ENCODE results near the gene SERTAD1.

Gene SERTAD1

GRCh38 chr19:40457953-40458596 is 32.3 kb upstream of the SERTAD1 start:
- TF ChIP-seq POLR2AphosphoS5 (IDR thresholded peaks at IDR 0.05; ENCODE audit: low read depth, low read length) (no peak), TAF1 (IDR thresholded peaks at IDR 0.05; ENCODE audit: borderline replicate concordance, insufficient read depth, low read length) (no peak), REST (IDR thresholded peaks at IDR 0.05; ENCODE audit: insufficient read depth in 1 of 2, low read depth in 2 of 2, low read length in 2 of 2) (no peak), SIN3A (IDR thresholded peaks at IDR 0.05; ENCODE audit: borderline replicate concordance, insufficient read depth, low read length) (no peak), FOXP2 (optimal IDR thresholded peaks at IDR 0.05; ENCODE audit: borderline replicate concordance, extremely low read depth, extremely low read length, insufficient read depth) (no peak)

- TF ChIP-seq TAF1 (IDR thresholded peaks at IDR 0.05; ENCODE audit: borderline replicate concordance, insufficient read depth, low read length) (no peak), POLR2AphosphoS5 (IDR thresholded peaks at IDR 0.05; ENCODE audit: low read depth, low read length) (no peak), SIN3A (IDR thresholded peaks at IDR 0.05; ENCODE audit: borderline replicate concordance, insufficient read depth, low read length) (no peak), REST (IDR thresholded peaks at IDR 0.05; ENCODE audit: insufficient read depth in 1 of 2, low read depth in 2 of 2, low read length in 2 of 2) (no peak), FOXP2 (optimal IDR thresholded peaks at IDR 0.05; ENCODE audit: borderline replicate concordance, extremely low read depth, extremely low read length, insufficient read depth) (no peak)
These were observed 31.3 kb upstream of the SERTAD1 start for GRCh38 chr19:40457048-40457447.

GRCh38 chr19:40453151-40453735 is 27.5 kb upstream of the SERTAD1 start:
- TF ChIP-seq SIN3A (IDR thresholded peaks at IDR 0.05; ENCODE audit: borderline replicate concordance, insufficient read depth, low read length) (no peak), REST (IDR thresholded peaks at IDR 0.05; ENCODE audit: insufficient read depth in 1 of 2, low read depth in 2 of 2, low read length in 2 of 2) (no peak), POLR2AphosphoS5 (IDR thresholded peaks at IDR 0.05; ENCODE audit: low read depth, low read length) (no peak)

- TF ChIP-seq TAF1 (IDR thresholded peaks at IDR 0.05; ENCODE audit: borderline replicate concordance, insufficient read depth, low read length) (no peak), FOXP2 (optimal IDR thresholded peaks at IDR 0.05; ENCODE audit: borderline replicate concordance, extremely low read depth, extremely low read length, insufficient read depth) (no peak), SIN3A (IDR thresholded peaks at IDR 0.05; ENCODE audit: borderline replicate concordance, insufficient read depth, low read length) (no peak), REST (IDR thresholded peaks at IDR 0.05; ENCODE audit: insufficient read depth in 1 of 2, low read depth in 2 of 2, low read length in 2 of 2) (no peak), POLR2AphosphoS5 (IDR thresholded peaks at IDR 0.05; ENCODE audit: low read depth, low read length) (no peak)
These were observed 26.2 kb upstream of the SERTAD1 start for GRCh38 chr19:40452016-40452415.

Measured in PFSK-1 (cell line).